Mesodermal cell (in vitro differentiated cells): ENCODE results near the gene SEMA3B.
"Not testable (repeated sequence)": the region's sequence is repeated elsewhere in the genome, so short reads cannot be mapped to it uniquely, and the experiment has no call there.

Source experiments
- H3K27ac ChIP-seq: 2 replicates; pipeline ENCODE4 v1.7.0; 2013; ENCODE audit warnings: mild to moderate bottlenecking, low read depth, low read length, moderate library complexity; ENCODE audit not compliant: severe bottlenecking
- H3K36me3 ChIP-seq: 2 replicates; pipeline ENCODE4 v1.7.1; 2013; ENCODE audit warnings: mild to moderate bottlenecking, low read length, moderate library complexity; ENCODE audit not compliant: control insufficient read depth, insufficient read depth
- H3K4me1 ChIP-seq: one replicate; pipeline ENCODE4 v1.7.1; 2013; ENCODE audit warnings: mild to moderate bottlenecking, low read length; ENCODE audit not compliant: insufficient read depth, control insufficient read depth, poor library complexity, severe bottlenecking
- H3K4me3 ChIP-seq: 2 replicates; pipeline ENCODE4 v1.7.0; 2013; ENCODE audit warnings: low read length, control low read depth, mild to moderate bottlenecking; ENCODE audit not compliant: insufficient read depth, poor library complexity, severe bottlenecking; ENCODE audit errors: extremely low read depth
- H3K9me3 ChIP-seq: 2 replicates; pipeline ENCODE4 v1.7.1; 2013; ENCODE audit warnings: mild to moderate bottlenecking, low read length, moderate library complexity; ENCODE audit not compliant: control insufficient read depth
- WGBS, 2 experiments: methylation state at CpG; one replicate each; pipeline ENCODE4 v1.1.5; 2013; ENCODE audit warnings: missing lambda C conversion rate in 2 of 2; ENCODE audit not compliant: insufficient coverage in 2 of 2; 5-methylcytosine and 5-hydroxymethylcytosine counted together

SEMA3B gene

GRCh38 chr3:50238549-50239026 lies 30.4 kb upstream of the SEMA3B start:
- H3K36me3 ChIP-seq: peaks cover 40% of the 10 kb centered on the region
- peak overlapping the region; percentile 74 for H3K27ac ChIP-seq
- WGBS, 2 experiments: 88 to 95% methylated on average over 5 to 7 of the region's 7 CpGs
- H3K9me3 ChIP-seq: no peaks in the 10 kb centered on the region
- H3K4me1 ChIP-seq: peaks cover 42% of the 10 kb centered on the region
- H3K4me3 ChIP-seq: peak overlapping the region; percentile 97

- Histone ChIP-seq H3K4me3 (no peak overlapping the region), H3K36me3 (peaks cover 50% of the 10 kb centered on the region), H3K27ac (no peak overlapping the region), H3K4me1 (peaks cover 47% of the 10 kb centered on the region), H3K9me3 (no peaks in the 10 kb centered on the region)
- 51 to 73% methylated on average over 3 to 4 of the region's 4 CpGs for WGBS, 2 experiments
These were observed 29.3 kb upstream of the SEMA3B start for GRCh38 chr3:50239649-50240048.

GRCh38 chr3:50241163-50241562 lies 27.8 kb upstream of the SEMA3B start:
- WGBS, 2 experiments: 6 to 14% methylated on average over 1 to 3 of the region's 4 CpGs
- Histone ChIP-seq H3K4me3 (peak overlapping the region; percentile 16), H3K4me1 (peaks cover 57% of the 10 kb centered on the region), H3K36me3 (peaks cover 60% of the 10 kb centered on the region), H3K27ac (peak overlapping the region; percentile 36), H3K9me3 (no peaks in the 10 kb centered on the region)

DNA sequence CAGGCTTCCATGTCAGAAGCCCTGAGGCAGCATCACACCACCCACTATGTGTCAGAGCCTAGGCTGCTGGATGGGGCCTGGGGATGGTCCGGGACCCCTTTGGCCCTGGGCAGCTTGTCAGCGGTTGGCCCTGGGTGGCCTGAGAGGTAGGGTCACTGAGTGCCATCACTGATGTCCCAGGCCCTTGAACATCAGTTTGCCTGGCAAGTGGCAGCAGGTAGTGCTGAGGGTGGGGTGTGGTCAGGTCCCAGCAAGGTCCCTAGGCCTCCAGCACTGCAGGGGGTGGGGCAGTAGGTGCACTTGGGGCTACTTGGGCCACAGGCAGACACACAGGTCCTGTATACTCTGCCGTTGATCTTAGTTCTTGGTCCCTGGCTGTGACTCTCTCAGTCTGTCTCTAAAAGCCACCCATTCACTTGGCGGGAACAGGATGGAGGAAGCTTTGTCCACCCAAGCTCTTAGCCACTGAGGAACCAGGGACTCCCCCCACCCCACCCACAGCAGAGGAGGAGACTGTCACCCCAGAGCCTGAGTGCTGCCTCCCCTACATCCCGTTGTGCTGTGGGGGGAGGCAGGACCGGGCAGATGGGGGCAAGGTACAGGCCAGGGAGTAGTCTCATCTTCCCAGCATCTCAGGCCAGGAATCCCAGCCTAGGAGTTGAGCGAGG lies 27.1 kb upstream of the SEMA3B start:
- Histone ChIP-seq H3K36me3 (peaks cover 60% of the 10 kb centered on the region), H3K27ac (peak overlapping the region; percentile 36), H3K4me3 (no peak overlapping the region), H3K9me3 (no peaks in the 10 kb centered on the region), H3K4me1 (peaks cover 63% of the 10 kb centered on the region)
- WGBS, 2 experiments: 82% methylated on average over 4 to 5 of the region's 7 CpGs

DNA sequence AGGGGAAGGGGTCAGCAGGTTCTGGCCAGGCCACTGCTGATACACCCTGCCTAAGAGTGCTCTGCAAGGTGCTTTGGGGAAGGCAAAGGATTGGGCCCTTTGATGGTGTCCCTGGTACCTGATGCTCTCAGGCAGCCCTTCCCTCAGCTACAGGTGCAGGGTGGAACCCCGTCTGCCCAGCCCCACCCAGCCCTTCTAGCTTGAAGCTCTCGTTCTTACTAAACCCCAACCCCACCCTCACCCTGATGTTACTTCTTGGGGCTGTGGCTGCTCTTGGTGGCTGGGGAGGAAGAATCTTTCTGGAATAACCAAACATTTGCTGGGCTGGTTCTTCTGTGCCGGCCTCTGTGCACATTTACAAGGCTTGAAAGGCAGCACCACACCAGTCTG lies 26.6 kb upstream of the SEMA3B start:
- WGBS, 2 experiments: no CpG with 5 or more reads among the region's 3 CpGs
- Histone ChIP-seq H3K4me3 (no peak overlapping the region), H3K9me3 (no peaks in the 10 kb centered on the region), H3K36me3 (peaks cover 62% of the 10 kb centered on the region), H3K27ac (peak overlapping the region; percentile 67), H3K4me1 (peaks cover 68% of the 10 kb centered on the region)

GRCh38 chr3:50242851-50243542 lies 25.9 kb upstream of the SEMA3B start:
- peaks cover 68% of the 10 kb centered on the region for H3K36me3 ChIP-seq
- WGBS, 2 experiments: 67 to 70% methylated on average over 8 to 13 of the region's 14 CpGs

DNA sequence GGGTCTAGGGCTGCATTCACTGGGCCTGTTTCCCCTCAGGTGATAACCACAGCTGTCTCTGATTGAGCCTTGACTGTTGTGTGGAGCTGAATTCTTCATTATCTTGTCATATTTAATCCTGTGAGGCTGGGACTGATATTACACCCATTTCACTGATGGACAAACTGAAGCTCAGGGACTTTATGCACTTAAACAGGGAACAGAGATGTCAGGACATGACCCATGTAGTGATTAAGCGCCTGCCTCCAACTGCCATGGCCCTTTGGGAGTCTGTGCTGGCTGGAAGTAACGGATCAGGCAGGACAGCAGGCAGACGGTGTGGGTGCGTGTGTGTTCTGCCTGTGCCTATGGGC lies 25.4 kb upstream of the SEMA3B start:
- 92 to 100% methylated on average over 3 to 4 of the region's 4 CpGs for WGBS, 2 experiments
- Histone ChIP-seq H3K9me3 (no peaks in the 10 kb centered on the region), H3K4me3 (no peak overlapping the region), H3K36me3 (peaks cover 66% of the 10 kb centered on the region), H3K27ac (peak overlapping the region; percentile 67), H3K4me1 (peaks cover 79% of the 10 kb centered on the region)

More at GRCh38 chr3:50242851-50243542, 25.9 kb upstream of the SEMA3B start:
- H3K9me3 ChIP-seq: no peaks in the 10 kb centered on the region
- peak overlapping the region; percentile 67 for H3K27ac ChIP-seq
- H3K4me3 ChIP-seq: no peak overlapping the region
- peaks cover 74% of the 10 kb centered on the region for H3K4me1 ChIP-seq

GRCh38 chr3:50244813-50245212 lies 24.1 kb upstream of the SEMA3B start:
- H3K27ac ChIP-seq: peak overlapping the region; percentile 92
- peaks cover 65% of the 10 kb centered on the region for H3K36me3 ChIP-seq
- H3K4me3 ChIP-seq, H3K9me3 ChIP-seq: not testable (repeated sequence)
- WGBS, 2 experiments: 92 to 100% methylated on average over 2 to 4 of the region's 6 CpGs
- H3K4me1 ChIP-seq: peaks cover 83% of the 10 kb centered on the region

DNA sequence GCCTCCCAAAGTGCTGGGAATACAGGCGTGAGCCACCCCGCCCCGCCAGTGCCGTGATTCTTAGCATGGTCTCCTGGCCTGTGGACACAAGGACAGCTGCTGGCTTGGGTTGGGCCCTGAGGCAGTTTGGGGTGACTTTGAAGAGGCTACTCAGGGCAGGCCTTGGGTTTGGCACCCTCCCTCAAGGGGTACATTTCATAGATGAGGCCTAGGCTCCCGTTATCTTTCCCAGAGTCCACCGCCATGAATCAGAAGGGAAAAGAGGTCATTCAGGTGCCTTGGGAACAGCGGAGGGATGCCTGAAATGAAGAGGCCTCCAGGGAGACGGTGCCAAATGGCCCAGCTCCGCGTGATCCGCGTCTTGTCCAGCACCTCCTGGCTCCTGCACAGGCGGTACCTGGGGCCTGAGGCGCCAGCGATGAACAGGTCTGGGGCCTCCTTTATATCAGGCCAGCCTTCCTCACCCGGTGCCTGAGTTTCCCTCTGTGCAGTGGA lies 23.6 kb upstream of the SEMA3B start:
- H3K36me3 ChIP-seq: peaks cover 66% of the 10 kb centered on the region
- H3K27ac ChIP-seq: peak overlapping the region; percentile 92
- 88 to 90% methylated on average over 14 to 16 of the region's 16 CpGs for WGBS, 2 experiments
- peaks cover 78% of the 10 kb centered on the region for H3K4me1 ChIP-seq
- H3K9me3 ChIP-seq: no peaks in the 10 kb centered on the region
- no peak overlapping the region for H3K4me3 ChIP-seq

DNA sequence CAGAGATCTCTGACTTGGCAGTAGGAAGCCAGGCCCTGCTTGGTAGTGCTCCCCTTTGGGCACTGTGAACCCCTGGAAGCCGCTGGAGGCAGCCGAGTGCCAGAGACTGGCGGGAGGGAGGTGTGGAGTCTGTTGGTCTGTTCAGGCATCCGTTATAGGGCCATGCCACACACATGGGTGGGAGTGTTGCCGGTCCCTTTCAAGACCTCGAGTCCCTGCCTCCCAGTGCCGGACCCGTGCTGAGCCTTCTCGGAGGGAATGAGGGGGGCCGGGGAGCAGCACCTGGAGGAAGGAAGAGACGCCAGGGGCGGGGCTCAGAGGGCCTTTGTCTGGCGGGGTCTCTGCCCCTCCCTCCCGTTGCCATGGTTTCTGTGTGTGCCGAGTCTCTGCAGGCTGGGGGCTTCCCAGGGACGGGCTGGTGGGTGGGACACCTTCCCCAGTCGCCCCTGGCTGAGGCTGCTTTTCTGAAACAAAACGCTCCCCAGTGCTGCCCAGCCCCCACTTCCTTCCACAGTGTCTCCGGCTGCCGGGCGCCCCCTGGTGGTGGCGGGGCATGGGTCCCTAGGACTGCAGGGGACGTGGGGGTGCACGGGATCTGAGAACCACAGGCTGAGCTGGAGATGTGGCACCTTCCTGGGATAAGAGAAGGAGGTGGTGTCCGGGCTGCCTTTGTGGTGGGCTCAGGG lies 23.0 kb upstream of the SEMA3B start:
- no peak overlapping the region for H3K4me3 ChIP-seq
- 5 to 8% methylated on average over 15 to 17 of the region's 25 CpGs for WGBS, 2 experiments
- peaks cover 68% of the 10 kb centered on the region for H3K36me3 ChIP-seq
- H3K27ac ChIP-seq: peak overlapping the region; percentile 92
- H3K9me3 ChIP-seq: no peaks in the 10 kb centered on the region
- H3K4me1 ChIP-seq: peaks cover 72% of the 10 kb centered on the region
